ENCODE measurements around the gene CETN1. TPM values are rescaled to one million over a fixed set of nuclear protein-coding genes. Genes with fewer than 3 reads are reported as not detected.

Gene CETN1
- total RNA-seq, 2 donors from 2014 or later = not detected

DNA sequence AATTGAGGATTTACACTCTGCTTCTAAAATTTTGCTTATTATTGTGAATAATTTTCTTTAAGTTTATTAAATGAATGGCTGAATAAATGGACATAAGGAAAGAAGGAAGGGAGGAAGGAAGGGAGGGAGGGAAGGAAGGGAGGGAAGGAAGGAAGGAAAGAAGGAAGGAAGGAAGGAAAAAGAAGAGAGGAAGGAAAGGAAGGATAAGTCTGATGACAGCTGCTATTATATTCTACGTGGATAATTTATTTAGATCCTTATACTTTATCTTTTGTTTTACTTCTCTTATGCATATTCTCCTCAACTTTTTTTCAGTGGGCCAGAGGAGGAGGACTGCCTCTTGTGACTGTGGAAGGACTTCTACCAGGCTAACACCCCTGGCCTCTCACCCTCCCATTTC is 34.0 kb downstream of the CETN1 start:
- H3K9me3 ChIP-seq (ENCODE audit: control insufficient read depth, low read length) = no peaks in the 10 kb centered on the region
- no peak overlapping the region for H3K4me3 ChIP-seq (ENCODE audit: low read length)
- H3K9ac ChIP-seq (ENCODE audit: extremely low read depth, low read length, poor library complexity, severe bottlenecking) = no peak overlapping the region
- no peaks in the 10 kb centered on the region for H3K9me3 Mint-ChIP-seq
- no peaks in the 10 kb centered on the region for H3K27me3 ChIP-seq (ENCODE audit: control insufficient read depth, insufficient read depth, low read length, poor library complexity, severe bottlenecking)
- TF ChIP-seq, protein P1, sequence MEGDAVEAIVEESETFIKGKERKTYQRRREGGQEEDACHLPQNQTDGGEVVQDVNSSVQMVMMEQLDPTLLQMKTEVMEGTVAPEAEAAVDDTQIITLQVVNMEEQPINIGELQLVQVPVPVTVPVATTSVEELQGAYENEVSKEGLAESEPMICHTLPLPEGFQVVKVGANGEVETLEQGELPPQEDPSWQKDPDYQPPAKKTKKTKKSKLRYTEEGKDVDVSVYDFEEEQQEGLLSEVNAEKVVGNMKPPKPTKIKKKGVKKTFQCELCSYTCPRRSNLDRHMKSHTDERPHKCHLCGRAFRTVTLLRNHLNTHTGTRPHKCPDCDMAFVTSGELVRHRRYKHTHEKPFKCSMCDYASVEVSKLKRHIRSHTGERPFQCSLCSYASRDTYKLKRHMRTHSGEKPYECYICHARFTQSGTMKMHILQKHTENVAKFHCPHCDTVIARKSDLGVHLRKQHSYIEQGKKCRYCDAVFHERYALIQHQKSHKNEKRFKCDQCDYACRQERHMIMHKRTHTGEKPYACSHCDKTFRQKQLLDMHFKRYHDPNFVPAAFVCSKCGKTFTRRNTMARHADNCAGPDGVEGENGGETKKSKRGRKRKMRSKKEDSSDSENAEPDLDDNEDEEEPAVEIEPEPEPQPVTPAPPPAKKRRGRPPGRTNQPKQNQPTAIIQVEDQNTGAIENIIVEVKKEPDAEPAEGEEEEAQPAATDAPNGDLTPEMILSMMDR (conservative IDR thresholded peaks at IDR 0.05) = no peak
- no peaks in the 10 kb centered on the region for H3K36me3 ChIP-seq (ENCODE audit: control insufficient read depth, insufficient read depth, low read length)
- no peaks in the 10 kb centered on the region for H3K27me3 Mint-ChIP-seq (ENCODE audit: insufficient read depth)
- no CpG with 5 or more reads among the region's 1 CpG for whole genome bisulfite sequencing, 2 experiments (ENCODE audit: insufficient coverage in 1 of 2, insufficient read length in 1 of 2)
- H3K27ac Mint-ChIP-seq = no peak overlapping the region
- DNase-seq = no peak
- H3K27ac ChIP-seq (ENCODE audit: low read depth, low read length) = no peak overlapping the region
- H3K36me3 Mint-ChIP-seq (ENCODE audit: low read depth) = no peaks in the 10 kb centered on the region
- H3K4me3 Mint-ChIP-seq = no peak overlapping the region
- H3K4me1 Mint-ChIP-seq = no peaks in the 10 kb centered on the region
- no peaks in the 10 kb centered on the region for H3K4me1 ChIP-seq (ENCODE audit: control insufficient read depth, insufficient read depth, low read length)

DNA sequence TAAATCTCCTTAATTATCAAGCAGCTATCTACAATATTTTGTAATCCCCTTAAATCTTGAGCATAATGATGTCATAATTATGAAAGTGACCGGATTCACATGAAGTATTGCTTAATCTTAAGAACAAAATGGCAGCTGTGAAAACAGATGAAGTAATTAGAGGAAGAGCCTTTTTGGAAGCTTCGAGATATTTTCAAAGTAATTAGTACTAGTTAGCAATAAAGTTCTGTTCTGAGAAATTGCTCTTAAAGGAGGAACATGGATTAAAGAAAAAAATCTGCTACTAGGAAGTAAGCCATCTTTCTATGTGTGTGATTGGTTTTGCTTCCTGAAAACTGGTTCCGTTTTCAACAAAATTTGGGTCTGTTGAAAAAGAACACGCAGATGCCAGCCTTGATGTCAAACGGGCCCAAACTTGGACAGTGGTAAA is 34.9 kb downstream of the CETN1 start:
- TF ChIP-seq, protein P1 (conservative IDR thresholded peaks at IDR 0.05) = no peak
- Mint-ChIP-seq H3K4me3 (no peak overlapping the region), H3K9me3 (no peaks in the 10 kb centered on the region), H3K4me1 (no peaks in the 10 kb centered on the region), H3K27ac (no peak overlapping the region), H3K36me3 (ENCODE audit: low read depth) (no peaks in the 10 kb centered on the region), H3K27me3 (ENCODE audit: insufficient read depth) (no peaks in the 10 kb centered on the region)
- Histone ChIP-seq H3K9me3 (ENCODE audit: control insufficient read depth, low read length) (no peaks in the 10 kb centered on the region), H3K36me3 (ENCODE audit: control insufficient read depth, insufficient read depth, low read length) (no peaks in the 10 kb centered on the region), H3K9ac (ENCODE audit: extremely low read depth, low read length, poor library complexity, severe bottlenecking) (no peak overlapping the region), H3K27me3 (ENCODE audit: control insufficient read depth, insufficient read depth, low read length, poor library complexity, severe bottlenecking) (no peaks in the 10 kb centered on the region), H3K27ac (ENCODE audit: low read depth, low read length) (no peak overlapping the region), H3K4me1 (ENCODE audit: control insufficient read depth, insufficient read depth, low read length) (no peaks in the 10 kb centered on the region), H3K4me3 (ENCODE audit: low read length) (no peak overlapping the region)
- 91 to 95% methylated on average over 5 of the region's 5 CpGs for WGBS, 2 experiments (ENCODE audit: insufficient coverage in 1 of 2, insufficient read length in 1 of 2)
- DNase-seq = no peak

DNA sequence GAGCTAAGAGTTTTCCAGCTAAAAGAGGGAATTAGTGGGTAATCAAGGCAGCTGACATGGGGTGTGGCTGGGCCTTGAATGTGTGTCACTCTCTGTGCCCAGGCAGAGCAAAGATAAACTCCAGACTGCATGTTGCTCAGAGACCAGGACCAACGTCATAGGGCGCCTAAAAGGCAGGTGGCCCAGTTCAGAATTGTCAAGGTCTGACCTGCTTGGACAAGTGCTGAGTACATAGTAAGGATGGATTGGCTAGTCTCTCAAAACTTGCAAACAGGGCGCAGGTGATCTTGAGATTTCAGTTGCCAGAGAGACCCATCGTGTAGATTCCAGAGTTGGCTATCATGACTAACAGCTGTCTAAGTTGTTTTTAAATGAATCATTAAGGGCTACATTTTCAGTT is 35.6 kb downstream of the CETN1 start:
- Mint-ChIP-seq H3K9me3 (no peaks in the 10 kb centered on the region), H3K36me3 (ENCODE audit: low read depth) (no peaks in the 10 kb centered on the region), H3K27ac (no peak overlapping the region), H3K4me3 (no peak overlapping the region), H3K27me3 (ENCODE audit: insufficient read depth) (no peaks in the 10 kb centered on the region), H3K4me1 (no peaks in the 10 kb centered on the region)
- WGBS, 2 experiments (ENCODE audit: insufficient coverage in 1 of 2, insufficient read length in 1 of 2) = 85 to 87% methylated on average over 4 of the region's 4 CpGs
- Histone ChIP-seq H3K27me3 (ENCODE audit: control insufficient read depth, insufficient read depth, low read length, poor library complexity, severe bottlenecking) (no peaks in the 10 kb centered on the region), H3K27ac (ENCODE audit: low read depth, low read length) (no peak overlapping the region), H3K4me1 (ENCODE audit: control insufficient read depth, insufficient read depth, low read length) (no peaks in the 10 kb centered on the region), H3K9me3 (ENCODE audit: control insufficient read depth, low read length) (no peaks in the 10 kb centered on the region), H3K36me3 (ENCODE audit: control insufficient read depth, insufficient read depth, low read length) (no peaks in the 10 kb centered on the region), H3K4me3 (ENCODE audit: low read length) (no peak overlapping the region), H3K9ac (ENCODE audit: extremely low read depth, low read length, poor library complexity, severe bottlenecking) (no peak overlapping the region)
- no peak for DNase-seq
- TF ChIP-seq, protein P1 (conservative IDR thresholded peaks at IDR 0.05) = no peak
